CD4-positive, alpha-beta T cell treated with Interleukin-6 at 100 ng/mL for 8 hours (primary cell): ENCODE measurements around the gene C2CD2L.
"Not testable (repeated sequence)": the region's sequence is repeated elsewhere in the genome, so short reads cannot be mapped to it uniquely, and the experiment has no call there.

Source experiments
- DNase-seq: peaks from one replicate; pipeline ENCODE4 v3.0.0-alpha.2; 2020; ENCODE audit warnings: mixed read lengths, low spot score

C2CD2L gene

GRCh38 chr11:119152043-119152442 is 44.9 kb downstream of the C2CD2L start:
- DNase-seq = no peak

DNA sequence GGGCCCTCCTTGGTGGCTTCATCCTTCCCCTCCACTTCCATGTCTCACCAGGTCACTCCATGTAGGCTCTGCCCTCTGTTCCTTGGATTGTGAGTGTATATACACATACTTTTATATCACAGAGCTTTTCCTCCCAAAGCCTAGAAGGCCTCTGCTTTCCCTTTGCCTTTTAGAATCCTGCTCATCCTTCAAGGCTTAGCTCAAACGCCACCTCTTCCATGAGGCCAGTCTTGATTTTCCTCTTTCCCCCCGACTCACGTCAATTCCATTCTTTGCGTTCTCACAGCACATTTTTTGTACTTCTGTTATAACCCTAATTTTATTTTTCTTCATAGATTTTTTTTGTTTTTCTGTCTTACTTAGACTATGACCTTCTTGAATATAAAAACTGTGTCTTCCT is 45.5 kb downstream of the C2CD2L start:
- no peak for DNase-seq

DNA sequence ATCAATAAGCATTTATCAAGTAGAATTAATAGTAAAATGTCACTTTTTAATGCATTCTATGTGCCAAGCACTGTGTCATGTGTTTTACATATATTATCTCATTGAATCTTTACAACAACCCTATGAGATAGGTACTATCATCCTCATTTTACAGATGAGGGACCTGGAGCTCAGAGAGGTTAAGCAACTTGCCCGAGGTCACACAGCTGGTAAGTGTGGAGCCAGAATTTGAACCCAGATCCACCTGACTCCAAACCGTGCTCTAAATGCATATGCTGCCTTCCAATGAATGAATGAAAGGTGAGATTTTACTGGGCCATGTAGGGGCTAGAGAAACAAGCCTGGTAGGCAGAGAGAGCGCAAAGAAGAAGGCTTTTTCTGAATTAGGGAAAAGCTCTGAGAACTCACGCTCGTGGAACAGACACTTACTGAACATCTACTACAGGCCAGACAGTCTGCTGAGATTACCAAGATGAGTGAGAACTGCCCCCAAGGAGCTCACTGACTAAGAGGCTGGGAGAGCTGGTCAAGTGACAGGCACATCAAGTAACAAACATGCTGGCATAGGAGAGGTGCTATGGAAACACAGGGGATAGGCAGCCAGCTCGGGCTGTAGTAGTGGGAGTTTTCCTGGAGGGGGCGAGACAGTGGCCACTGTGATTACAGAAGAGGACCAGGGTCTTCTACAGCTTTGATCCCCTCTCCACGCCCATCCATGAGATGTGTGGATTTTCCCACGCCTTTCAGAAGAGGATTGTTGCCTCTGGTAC is 46.1 kb downstream of the C2CD2L start:
- DNase-seq = no peak

DNA sequence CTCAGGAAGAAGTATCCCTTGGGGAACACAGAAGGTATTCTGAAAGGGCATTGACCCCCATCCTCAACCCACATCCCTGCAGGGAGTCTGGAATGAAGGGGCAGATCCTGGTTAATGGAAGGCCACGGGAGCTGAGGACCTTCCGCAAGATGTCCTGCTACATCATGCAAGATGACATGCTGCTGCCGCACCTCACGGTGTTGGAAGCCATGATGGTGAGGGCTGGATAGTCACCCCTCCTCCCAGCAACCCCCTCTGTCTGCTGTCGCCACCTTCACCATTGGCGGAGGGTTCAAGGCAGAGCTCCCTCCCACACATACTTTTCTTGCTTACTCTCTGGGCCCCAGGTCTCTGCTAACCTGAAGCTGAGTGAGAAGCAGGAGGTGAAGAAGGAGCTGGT is 47.0 kb downstream of the C2CD2L start:
- no peak for DNase-seq

- no peak for DNase-seq
Observed at GRCh38 chr11:119155733-119156492, 48.8 kb downstream of the C2CD2L start.

- no peak for DNase-seq
Observed at GRCh38 chr11:119156496-119156895, 49.4 kb downstream of the C2CD2L start.

GRCh38 chr11:119157063-119157462 is 49.9 kb downstream of the C2CD2L start:
- no peak for DNase-seq

DNA sequence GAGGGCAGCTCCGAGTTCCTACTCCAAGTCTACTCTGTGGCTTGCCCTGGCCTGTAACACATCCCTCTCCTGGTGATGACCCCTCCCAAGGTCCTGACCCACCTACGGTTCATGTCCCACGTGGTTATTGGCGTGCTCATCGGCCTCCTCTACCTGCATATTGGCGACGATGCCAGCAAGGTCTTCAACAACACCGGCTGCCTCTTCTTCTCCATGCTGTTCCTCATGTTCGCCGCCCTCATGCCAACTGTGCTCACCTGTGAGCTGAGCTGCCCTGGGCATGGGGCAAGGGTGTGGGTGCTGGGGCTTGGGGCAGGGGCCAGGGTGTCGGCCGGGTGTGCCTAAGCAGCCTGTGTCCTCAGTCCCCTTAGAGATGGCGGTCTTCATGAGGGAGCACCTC is 51.3 kb downstream of the C2CD2L start:
- DNase-seq = no peak

- DNase-seq = no peak
Observed at GRCh38 chr11:119160151-119160550, 53.0 kb downstream of the C2CD2L start.

- DNase-seq = no peak
Observed at GRCh38 chr11:119161871-119162270, 54.7 kb downstream of the C2CD2L start.

GRCh38 chr11:119166368-119167076 is 59.4 kb downstream of the C2CD2L start:
- no peak for DNase-seq

DNA sequence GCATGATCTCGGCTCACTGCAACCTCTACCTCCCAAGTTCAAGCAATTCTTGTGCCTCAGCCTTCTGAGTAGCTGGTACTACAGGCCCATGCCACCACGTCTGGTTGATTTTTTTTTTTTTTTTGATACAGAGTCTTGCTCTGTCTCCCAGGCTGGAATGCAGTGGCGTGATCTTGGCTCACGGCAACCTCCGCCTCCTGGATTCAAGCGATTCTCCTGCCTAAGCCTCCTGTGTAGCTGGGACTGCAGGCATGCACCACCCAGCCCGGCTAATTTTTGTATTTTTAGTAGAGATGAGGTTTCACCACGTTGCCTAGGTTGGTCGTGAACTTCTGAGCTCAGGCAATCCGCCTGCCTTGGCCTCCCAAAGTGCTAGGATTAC is 59.9 kb downstream of the C2CD2L start:
- not testable (repeated sequence) for DNase-seq

GRCh38 chr11:119167933-119168332 is 60.8 kb downstream of the C2CD2L start:
- no peak for DNase-seq
